Suppressor macrophage treated with lipopolysaccharide for 1 hour (primary cell): ENCODE measurements around the gene TRIM25.

Experiments used
- DNase-seq, 3 donors: peaks; one replicate each; pipeline ENCODE4 v3.0.0-alpha.2; 2020 to 2022

The TRIM25 gene

DNA sequence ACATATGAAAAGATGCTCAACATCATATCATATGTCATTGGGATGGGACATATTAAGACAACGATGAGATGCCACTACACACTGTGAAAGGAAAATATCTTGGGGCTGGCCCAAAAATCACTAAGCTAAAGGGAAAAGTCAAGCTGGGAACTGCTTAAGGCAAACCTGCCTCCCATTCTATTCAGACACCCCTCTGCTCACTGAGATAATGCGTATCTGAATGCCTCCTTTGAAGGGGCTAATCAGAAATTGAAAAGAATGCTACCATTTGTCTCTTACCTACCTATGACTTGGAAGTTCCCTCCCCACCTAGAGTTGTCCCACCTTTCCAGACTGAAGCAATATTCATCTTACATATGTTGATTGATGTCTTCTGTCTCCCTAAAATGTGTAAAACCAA lies 11.2 kb upstream of the TRIM25 start:
- no peak for DNase-seq

DNA sequence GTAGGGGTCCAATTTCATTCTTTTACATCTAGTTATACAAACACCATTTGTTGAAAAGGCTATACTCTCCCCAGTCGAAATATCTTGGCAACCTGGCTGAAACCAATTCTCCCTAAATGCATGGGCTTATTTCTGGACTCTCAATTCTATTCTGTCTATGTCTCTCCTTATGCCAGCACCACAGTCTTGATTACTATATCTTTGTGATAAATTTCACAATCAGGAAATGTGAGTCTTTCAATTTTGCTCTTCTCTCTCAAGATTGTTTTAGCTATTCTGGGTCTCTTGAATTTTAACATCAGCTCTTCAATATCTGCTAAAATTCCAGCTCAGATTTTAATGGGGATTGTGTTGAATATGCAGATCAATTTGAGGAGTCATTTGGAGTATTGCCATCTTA lies 5.9 kb upstream of the TRIM25 start:
- DNase-seq = no peak

DNA sequence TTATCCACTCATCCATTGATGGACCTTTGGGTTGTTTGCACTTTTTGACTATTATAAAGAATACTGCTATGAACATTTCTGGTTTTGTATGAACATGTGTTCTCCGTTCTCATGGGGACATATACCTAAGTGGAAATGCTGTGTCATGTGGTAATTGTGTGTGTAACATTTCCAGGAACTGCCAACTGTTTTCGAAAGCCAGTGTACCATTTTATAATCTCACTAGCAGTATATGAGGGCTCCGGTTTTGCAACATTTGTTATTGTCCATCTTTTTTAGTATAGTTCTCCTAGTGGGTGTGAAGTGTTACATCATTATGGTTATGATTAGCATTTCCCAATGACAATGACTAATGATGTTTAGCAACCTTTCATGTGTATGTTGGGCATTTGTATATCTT lies 5.1 kb upstream of the TRIM25 start:
- peak; percentile 79 to 98 (median 97) for DNase-seq

GRCh38 chr17:56917559-56918296 lies 3.9 kb upstream of the TRIM25 start:
- DNase-seq = peak; percentile 87 to 94 (median 91)

DNA sequence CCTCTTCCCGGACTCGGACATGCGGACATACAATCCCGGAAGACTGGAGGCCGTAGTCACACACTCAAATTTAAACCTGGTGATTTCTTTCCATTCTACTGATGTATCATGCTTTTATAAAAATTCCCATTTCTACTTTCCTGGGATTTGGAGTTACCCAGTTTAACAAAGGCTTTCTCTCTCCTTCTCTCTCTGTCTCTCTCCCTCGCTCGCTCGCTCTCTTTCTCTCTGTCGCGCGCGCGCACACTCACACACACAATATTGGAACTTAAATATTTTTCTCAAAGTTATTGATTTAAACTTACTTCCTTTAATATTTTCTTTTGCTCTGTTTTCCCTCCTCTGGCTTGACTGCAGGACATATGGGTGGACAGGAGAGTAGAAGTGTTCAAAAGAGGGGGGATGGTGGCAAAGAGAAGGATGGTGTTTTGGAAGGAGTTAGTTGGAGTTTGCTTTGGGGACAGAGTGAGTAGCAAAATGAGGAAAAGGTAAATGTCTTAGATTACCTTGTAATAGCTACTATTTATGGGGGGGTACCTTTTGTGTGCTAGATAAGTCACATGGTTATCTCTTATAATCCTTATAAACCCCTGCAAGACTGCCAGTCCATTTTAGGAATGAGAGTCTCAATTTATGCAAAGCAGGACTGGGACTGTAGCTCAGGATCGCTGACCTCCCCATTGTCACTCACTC lies 878 bp upstream of the TRIM25 start:
- peak in 2 of 3 donors; percentile 81 to 91 for DNase-seq

DNA sequence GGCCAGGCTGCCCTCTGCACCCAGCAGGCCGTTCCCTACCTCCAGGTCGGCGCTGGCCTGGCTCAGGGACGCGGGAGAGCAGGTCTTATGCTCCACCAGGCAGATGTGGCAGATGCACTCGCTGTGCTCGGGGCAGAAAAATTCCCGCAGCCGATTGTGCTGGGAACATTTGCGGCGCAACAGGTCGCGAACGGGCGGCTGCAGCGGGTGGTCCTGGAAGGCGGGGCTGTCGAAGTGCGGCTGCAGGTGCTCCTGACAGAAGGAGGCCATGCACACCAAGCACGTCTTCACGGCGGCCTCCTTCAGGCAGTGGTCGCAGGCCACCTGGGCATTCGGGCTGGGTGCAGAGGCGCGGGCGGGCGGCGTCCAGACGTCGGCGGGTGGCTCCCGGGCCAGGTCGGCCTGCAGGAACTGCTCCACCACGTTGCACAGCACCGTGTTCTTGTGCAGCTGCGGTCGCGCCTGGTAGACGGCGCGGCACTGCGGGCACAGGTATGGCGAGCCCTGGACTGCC lies 439 bp downstream of the TRIM25 start:
- peak in 2 of 3 donors; percentile 19 to 30 for DNase-seq

DNA sequence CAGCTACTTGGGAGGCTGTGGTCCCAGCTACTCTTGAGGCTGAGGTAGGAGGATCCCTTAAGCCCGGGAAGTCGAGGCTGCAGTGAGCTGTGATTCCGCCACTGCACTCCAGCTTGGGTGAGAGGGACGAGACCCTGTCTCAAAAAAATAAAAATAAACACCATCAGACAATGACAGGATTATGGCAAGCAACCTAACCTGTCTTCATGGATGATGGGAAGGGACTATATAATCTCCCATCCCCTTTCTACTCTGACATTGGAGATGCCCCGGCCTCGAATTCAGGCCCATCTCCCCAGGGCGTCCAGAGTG lies 893 bp downstream of the TRIM25 start:
- no peak for DNase-seq

DNA sequence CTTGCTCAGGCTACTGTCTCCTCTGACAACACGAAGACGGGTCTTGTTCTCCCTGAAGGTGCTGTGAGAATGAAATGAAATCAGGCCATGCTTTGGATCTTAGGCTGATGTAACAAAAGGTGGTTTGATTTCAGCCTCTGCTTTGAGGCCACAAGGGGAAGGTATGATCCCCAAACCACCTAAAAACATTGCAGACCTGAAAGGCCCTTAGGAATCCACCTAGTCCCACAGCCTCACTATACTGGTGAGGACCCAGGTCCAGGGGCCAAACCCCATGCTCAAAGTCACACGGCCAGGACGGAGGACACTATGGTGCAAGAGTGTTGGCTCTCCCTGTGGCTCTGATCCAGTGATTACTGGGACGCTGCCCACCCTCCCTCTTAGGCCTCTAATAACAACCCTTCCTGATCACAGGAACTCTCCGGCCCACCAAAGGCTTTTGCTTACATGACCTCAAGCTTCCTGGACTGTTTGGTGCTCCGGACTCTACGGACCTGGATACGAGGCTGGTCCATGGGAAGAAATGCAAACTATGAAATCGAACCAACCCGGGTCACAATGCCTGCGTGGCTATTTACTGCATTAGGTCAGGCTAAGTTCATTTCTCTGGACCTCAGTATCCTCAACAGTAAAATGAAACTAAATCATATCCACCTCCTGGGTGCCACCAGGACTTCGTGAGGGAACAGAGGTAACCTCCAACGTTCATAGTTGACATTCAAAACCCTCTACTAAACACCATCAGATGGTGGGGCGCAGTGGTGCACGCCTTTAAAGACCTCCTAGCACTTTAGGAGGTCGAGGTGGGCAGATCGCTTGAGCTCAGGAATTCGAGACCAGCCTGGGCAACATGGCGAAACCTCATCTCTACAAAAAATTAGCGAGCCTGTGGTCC lies 1.5 kb downstream of the TRIM25 start:
- DNase-seq = peak in 2 of 3 donors; percentile 35 to 51

DNA sequence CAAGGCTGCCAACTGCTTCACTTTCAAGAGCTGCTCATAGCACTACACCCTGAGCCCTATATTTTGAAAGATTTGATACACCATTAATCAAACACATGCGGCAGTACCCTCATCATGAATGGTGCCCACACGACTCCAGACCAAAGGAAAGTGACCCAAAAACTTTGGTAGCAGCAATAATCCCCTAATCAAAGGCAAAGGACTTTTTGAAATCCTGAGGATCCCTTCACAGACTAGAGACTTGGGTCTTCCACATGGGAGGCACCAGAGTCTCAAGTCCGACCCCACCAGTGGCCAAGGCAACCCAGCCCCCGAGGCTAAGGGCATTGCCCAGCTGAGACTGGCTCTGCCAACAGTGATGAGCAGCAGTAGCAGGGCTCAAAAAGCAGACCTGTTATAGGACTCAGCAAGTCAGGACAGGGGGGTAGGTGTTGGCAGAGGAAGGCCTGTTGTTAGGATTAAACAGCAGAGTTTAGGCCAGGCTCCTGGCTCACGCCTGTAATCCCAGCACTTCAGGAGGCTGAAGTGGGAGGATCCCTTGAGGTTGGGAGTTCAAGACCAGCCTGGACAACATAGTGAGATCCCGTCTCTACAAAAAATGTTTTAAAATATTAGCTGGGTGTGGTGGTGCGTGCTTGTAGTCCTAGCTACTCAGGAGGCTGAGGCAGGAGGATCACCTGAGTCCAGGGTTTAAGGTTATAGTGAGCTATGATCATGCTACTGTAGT lies 3.2 kb downstream of the TRIM25 start:
- peak in 1 of 3 donors; percentile 20 for DNase-seq

DNA sequence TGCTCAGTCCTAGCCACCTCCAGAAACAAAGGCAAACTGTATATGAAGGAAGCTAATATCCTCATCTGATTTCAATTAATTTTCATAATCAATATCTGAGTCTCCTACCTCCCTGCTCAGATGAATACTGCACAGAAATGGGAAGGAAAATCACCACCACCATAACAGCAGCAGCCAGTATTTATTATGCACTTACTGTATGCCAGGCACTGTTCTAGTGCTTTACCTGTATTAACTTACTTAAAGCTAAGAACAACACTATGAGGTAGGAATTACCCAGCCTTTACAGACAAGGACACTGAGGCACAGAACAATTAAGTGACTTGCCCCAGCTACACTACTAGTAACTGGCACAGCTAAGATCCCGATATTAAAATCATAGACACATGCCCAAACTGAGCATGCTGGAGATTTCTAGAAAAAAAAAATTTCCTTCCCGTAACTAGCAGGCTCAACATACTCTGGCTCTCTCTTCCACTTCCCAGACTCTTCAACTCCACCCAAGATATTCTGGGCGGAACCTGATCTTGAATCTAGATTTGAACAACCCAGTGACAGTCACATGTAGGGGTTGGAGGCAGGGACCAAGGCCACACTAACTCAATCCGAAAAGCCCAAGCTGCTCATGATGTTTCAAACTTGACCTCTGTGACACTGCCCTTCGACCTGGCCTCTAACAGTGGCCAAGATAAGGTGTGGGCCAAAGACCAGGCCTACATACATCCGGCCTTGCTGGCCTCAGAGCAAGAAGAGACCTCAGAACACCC lies 3.9 kb downstream of the TRIM25 start:
- peak; percentile 54 to 56 (median 54) for DNase-seq

DNA sequence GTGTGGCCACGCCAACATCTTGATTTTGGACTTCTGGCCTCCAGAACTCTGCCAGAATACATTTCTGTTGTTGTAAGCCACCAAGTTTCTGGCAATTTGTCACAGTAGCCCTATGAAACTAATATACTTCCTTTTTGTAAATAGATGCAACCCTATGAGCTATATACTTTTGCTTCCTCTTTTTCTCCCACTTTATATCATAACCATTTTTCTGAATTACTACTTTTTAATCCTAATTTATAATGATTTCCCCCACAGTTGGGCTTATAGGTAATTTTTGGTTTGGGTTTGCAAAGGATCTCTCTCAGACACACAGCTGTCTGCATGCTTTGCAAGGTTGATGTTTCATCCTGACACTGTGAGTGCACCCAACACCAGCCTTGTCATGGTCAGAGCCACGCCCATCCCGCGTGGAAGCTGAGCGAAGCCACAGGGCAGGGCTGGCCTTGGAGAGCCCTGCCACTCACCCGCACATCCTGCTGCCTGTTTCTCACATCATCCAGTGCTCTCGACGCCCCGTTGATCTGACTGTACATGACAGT lies 5.8 kb downstream of the TRIM25 start:
- DNase-seq = peak; percentile 92 to 93 (median 93)

DNA sequence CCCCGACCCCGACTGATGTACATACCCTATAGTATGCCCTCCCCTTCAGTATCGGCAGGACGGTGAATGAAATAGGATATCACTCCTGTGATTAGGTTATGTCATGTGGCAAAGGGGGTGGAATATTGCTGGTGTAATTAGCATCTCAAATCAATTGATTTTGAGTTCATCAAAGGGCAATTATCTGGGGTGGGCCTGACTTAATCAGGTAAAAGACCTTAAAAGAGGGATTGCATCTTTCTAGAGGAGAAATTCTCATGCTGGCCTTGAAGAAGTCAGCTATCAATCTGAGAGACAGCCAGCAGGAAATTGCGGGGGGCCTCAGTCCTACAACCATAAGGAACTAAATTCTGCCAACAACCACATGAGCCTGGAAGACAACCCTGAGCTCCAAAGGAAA lies 10.3 kb downstream of the TRIM25 start:
- DNase-seq = no peak

- no peak for DNase-seq
These were observed 11.5 kb downstream of the TRIM25 start for GRCh38 chr17:56902348-56902747.

- DNase-seq = no peak
These were observed 14.4 kb downstream of the TRIM25 start for GRCh38 chr17:56899403-56899802.

GRCh38 chr17:56898874-56899273 lies 15.0 kb downstream of the TRIM25 start:
- no peak for DNase-seq

- DNase-seq = no peak
These were observed 16.0 kb downstream of the TRIM25 start for GRCh38 chr17:56897646-56898424.

GRCh38 chr17:56896968-56897359 lies 16.9 kb downstream of the TRIM25 start:
- no peak for DNase-seq

- DNase-seq = no peak
These were observed 17.5 kb downstream of the TRIM25 start for GRCh38 chr17:56896217-56896967.

GRCh38 chr17:56894859-56895455 lies 18.9 kb downstream of the TRIM25 start:
- no peak for DNase-seq

DNA sequence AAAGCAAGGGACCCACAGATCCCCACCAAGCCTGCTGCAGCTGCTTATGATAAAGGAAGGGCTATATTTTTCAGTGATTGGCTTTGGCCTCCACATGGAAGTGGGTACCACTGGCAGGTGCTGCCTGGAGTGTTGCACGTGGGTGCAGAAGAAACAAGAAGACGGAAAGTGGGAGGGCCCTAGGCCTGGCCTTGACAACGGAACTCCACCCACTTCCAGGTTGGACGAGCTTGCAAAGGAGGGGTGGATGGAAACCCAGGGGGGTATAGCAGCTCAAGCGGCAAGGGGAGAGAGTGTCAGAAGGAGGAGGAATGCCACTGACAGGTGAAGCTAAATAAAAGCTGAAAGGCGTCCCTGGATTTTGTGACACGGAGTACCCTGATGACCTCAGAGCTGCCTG lies 20.3 kb downstream of the TRIM25 start:
- DNase-seq = no peak
